A673 (cell line): ENCODE data around the gene THADA. TPM values are rescaled to one million over a fixed set of nuclear protein-coding genes. Genes with fewer than 3 reads are reported as not detected.

ENCODE experiments used
- BruUV-seq: library from RNA; stranded (reverse); fragments of 400-500 nt; replicated peaks from 2 replicates; lab custom pipeline; 2021; lab: Mats Ljungman, UMichigan
- CTCF ChIA-PET: fragments of 300-600 bp; sonication (Branson Sonifier 250); formaldehyde crosslinking; loops from one replicate; lab custom pipeline; 2022; ENCODE audit warnings: antibody characterized with exemption; lab: Charles Lee
- POLR2A ChIA-PET: fragments of 300-600 bp; sonication (Branson Sonifier 250); formaldehyde crosslinking; loops from one replicate; lab custom pipeline; 2022; ENCODE audit warnings: antibody characterized with exemption; ENCODE audit not compliant: low non-redundant PET; lab: Charles Lee
- DNase-seq: peaks from one replicate; pipeline ENCODE4 v3.0.0-alpha.2; 2015; ENCODE audit warnings: low spot score
- H3K27ac ChIP-seq: fragments of 200-600 bp; sonication (generic); 2 replicates; pipeline ENCODE4 v1.5.1; 2016; ENCODE audit warnings: mixed run types, low read depth, mild to moderate bottlenecking, mixed read lengths, antibody characterized with exemption, low read length; ENCODE audit not compliant: poor library complexity, severe bottlenecking
- H3K27me3 ChIP-seq: fragments of 200-600 bp; sonication (generic); replicated peaks from 2 replicates; pipeline ENCODE4 v1.6.1; 2017; ENCODE audit warnings: mixed run types, low read depth, mild to moderate bottlenecking, mixed read lengths, antibody characterized with exemption, low read length; ENCODE audit not compliant: insufficient read depth, poor library complexity
- H3K36me3 ChIP-seq: fragments of 200-600 bp; sonication (generic); 2 replicates; pipeline ENCODE4 v1.6.1; 2016; ENCODE audit warnings: mixed run types, mild to moderate bottlenecking, mixed read lengths, antibody characterized with exemption, low read length; ENCODE audit not compliant: insufficient read depth, poor library complexity, severe bottlenecking
- H3K4me1 ChIP-seq: fragments of 200-600 bp; sonication (generic); 2 replicates; pipeline ENCODE4 v1.6.1; 2017; ENCODE audit warnings: mixed run types, mild to moderate bottlenecking, mixed read lengths, antibody characterized with exemption, low read length; ENCODE audit not compliant: insufficient read depth, poor library complexity, severe bottlenecking
- H3K4me3 ChIP-seq: fragments of 200-600 bp; sonication (generic); 2 replicates; pipeline ENCODE4 v1.5.1; 2016; ENCODE audit warnings: low read depth, mixed run types, mild to moderate bottlenecking, mixed read lengths, low read length; ENCODE audit not compliant: poor library complexity, severe bottlenecking
- H3K9me3 ChIP-seq: fragments of 200-600 bp; sonication (generic); 2 replicates; pipeline ENCODE4 v1.6.1; 2016; ENCODE audit warnings: mixed run types, low read depth, mild to moderate bottlenecking, mixed read lengths, antibody characterized with exemption, low read length; ENCODE audit not compliant: poor library complexity, severe bottlenecking
- EZH2 ChIP-seq: fragments of 200-600 bp; sonication (generic); IDR thresholded peaks from 2 replicates; pipeline ENCODE4 v1.6.1; 2017; ENCODE audit warnings: borderline replicate concordance, low read depth, mild to moderate bottlenecking, mixed read lengths, antibody characterized with exemption, low read length; ENCODE audit not compliant: poor library complexity, severe bottlenecking
- intact Hi-C: fragments of 100-400 bp; cut with micrococcal nuclease; formaldehyde crosslinking; loops from one replicate; pipeline ENCODE4 v1.10.0; 2022; ENCODE audit not compliant: unreplicated experiment
- total RNA-seq: library from RNA; stranded (reverse); gene quantifications from 2 replicates; pipeline ENCODE4 v1.2.3, GENCODE V29; 2021
- TF ChIP-seq, protein P1 (sequence below): fragments of 300-800, 200-600 bp; sonication (generic); conservative IDR thresholded peaks from 2 replicates; pipeline ENCODE4 v1.5.1; 2017; ENCODE audit warnings: low read depth, mild to moderate bottlenecking, antibody characterized with exemption, low read length, moderate library complexity, mixed read lengths

THADA gene
- total RNA-seq, 1 experiment from 2014 or later: 39.7 TPM

DNA sequence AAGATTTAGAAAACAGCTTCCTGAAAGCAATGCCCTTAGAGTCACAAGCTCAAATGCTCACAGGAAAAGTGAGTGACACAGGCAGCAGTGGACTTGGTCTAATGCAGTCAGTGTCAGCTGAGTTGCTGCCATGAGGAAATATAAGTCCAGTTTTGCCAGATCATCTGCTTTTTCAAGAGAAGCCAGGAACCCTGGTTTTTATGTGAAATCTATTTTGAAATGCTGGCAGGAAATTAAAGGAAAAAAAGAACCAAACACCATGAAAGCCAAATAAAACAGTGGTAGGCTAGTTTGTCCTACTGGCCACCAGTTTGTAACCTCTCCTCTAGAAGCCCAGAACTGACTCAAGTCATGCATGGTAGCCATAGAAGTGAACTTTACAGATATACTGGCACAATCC, 109.2 kb downstream of the THADA start:
- CTCF ChIA-PET: no interaction called here
- intact Hi-C loops: loop anchor here (10.0 kb wide), 1 partner anchor 632 kb away; no protein-coding TSS in a partner anchor

DNA sequence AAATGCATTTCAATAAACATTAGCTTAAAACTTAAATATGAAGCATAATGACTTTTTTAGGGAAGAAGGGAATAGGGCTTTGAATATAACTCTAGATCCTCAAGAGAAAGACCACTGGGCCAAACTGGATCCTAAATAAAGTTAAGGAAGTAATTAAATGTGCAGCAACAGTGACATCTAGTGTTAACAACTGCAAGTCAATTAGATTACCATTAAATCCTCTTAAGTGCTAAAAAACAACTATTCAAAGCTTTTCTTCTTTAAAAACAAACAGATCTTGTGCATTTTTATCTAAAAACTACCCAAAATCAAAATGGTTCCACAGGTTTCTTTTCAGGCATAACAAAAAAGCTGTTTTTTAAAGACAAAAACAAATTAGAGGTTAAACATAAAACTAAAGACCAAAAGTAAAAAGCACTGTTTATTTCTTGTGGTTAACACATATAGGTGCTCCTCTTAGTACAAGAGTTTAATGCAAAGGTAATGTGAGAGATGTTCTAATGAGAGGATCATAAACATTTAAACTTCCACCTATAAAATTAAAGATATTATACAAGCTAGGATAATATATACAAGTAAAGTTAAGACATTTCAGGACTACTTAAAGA, 111.4 kb downstream of the THADA start:
- no peaks in the 10 kb centered on the region for H3K4me1 ChIP-seq
- H3K4me3 ChIP-seq: no peak overlapping the region
- H3K36me3 ChIP-seq: no peaks in the 10 kb centered on the region
- POLR2A ChIA-PET: no interaction called here
- TF ChIP-seq EZH2: no peak
- TF ChIP-seq, protein P1, sequence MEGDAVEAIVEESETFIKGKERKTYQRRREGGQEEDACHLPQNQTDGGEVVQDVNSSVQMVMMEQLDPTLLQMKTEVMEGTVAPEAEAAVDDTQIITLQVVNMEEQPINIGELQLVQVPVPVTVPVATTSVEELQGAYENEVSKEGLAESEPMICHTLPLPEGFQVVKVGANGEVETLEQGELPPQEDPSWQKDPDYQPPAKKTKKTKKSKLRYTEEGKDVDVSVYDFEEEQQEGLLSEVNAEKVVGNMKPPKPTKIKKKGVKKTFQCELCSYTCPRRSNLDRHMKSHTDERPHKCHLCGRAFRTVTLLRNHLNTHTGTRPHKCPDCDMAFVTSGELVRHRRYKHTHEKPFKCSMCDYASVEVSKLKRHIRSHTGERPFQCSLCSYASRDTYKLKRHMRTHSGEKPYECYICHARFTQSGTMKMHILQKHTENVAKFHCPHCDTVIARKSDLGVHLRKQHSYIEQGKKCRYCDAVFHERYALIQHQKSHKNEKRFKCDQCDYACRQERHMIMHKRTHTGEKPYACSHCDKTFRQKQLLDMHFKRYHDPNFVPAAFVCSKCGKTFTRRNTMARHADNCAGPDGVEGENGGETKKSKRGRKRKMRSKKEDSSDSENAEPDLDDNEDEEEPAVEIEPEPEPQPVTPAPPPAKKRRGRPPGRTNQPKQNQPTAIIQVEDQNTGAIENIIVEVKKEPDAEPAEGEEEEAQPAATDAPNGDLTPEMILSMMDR: peak; percentile 70
- intact Hi-C loops: loop anchor here (1.0 to 10.0 kb wide), 7 partner anchors 256 to 657 kb away; no protein-coding TSS in a partner anchor
- H3K27me3 ChIP-seq: no peaks in the 10 kb centered on the region
- H3K9me3 ChIP-seq: no peaks in the 10 kb centered on the region
- CTCF ChIA-PET: interaction anchor here (0.5 to 1.7 kb wide), 5 partner anchors 121 to 538 kb away, joined by 3 to 9 read pairs (median 4); no protein-coding TSS in a partner anchor
- DNase-seq: peak; percentile 85
- no peak overlapping the region for H3K27ac ChIP-seq
- no TSS peak for BruUV-seq

More for the DNA sequence above, 109.2 kb downstream of the THADA start:
- no peaks in the 10 kb centered on the region for H3K27me3 ChIP-seq
- no peak overlapping the region for H3K27ac ChIP-seq
- POLR2A ChIA-PET: no interaction called here
- H3K9me3 ChIP-seq: no peaks in the 10 kb centered on the region
- no peaks in the 10 kb centered on the region for H3K36me3 ChIP-seq
- DNase-seq: no peak
- no peaks in the 10 kb centered on the region for H3K4me1 ChIP-seq
- TF ChIP-seq, protein P1: no peak
- TF ChIP-seq EZH2: no peak
- BruUV-seq: no TSS peak
- H3K4me3 ChIP-seq: no peak overlapping the region

DNA sequence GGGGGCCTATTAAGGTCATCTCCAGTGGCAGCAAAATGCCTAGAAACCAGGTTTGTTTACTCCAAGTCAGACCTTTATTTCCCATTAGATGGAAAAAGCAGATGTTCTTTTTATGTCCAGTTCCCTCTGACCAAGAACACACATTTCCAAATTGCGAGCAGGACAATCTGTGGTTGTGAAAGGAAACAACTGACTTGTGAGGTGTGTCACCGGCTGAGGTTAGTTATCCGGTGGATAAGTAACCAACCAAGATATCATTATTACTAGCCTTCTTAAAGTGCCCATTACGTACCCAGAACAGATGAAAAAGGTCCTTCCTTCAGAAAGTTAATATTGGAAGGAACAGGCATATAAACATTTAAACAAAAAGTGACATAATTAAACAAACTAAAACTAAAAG, 112.9 kb downstream of the THADA start:
- BruUV-seq: no TSS peak
- H3K4me3 ChIP-seq: no peak overlapping the region
- H3K27ac ChIP-seq: no peak overlapping the region
- no peaks in the 10 kb centered on the region for H3K27me3 ChIP-seq
- no peaks in the 10 kb centered on the region for H3K9me3 ChIP-seq
- ChIA-PET CTCF (interaction anchor here (1.7 kb wide), 1 partner anchor 254 kb away, joined by 6 read pairs; no protein-coding TSS in a partner anchor), POLR2A (no interaction called here)
- DNase-seq: no peak
- TF ChIP-seq EZH2: no peak
- TF ChIP-seq, protein P1: no peak
- H3K4me1 ChIP-seq: no peaks in the 10 kb centered on the region
- H3K36me3 ChIP-seq: no peaks in the 10 kb centered on the region
- intact Hi-C loops: loop anchor here (5.0 to 10.0 kb wide), 3 partner anchors 536 to 656 kb away; no protein-coding TSS in a partner anchor
